ENCODE data around the gene ALDH1L2. TPM values are rescaled to one million over a fixed set of nuclear protein-coding genes. Genes with fewer than 3 reads are reported as not detected.

The ALDH1L2 gene
- total RNA-seq, 6 donors from 2014 or later = 1.2 to 11.6 (median 2.9) TPM

GRCh38 chr12:105040476-105040875, 43.8 kb downstream of the ALDH1L2 start:
- Histone ChIP-seq H3K27ac (no peak overlapping the region), H3K4me3 (no peak overlapping the region), H3K36me3 (no peaks in the 10 kb centered on the region), H3K4me1 (no peaks in the 10 kb centered on the region), H3K27me3 (no peaks in the 10 kb centered on the region), H3K9me3 (no peaks in the 10 kb centered on the region)
- TF ChIP-seq CTCF (IDR thresholded peaks at IDR 0.05) (no peak), POLR2A (IDR thresholded peaks at IDR 0.05) (no peak), EP300 (IDR thresholded peaks at IDR 0.05) (no peak), POLR2AphosphoS5 (IDR thresholded peaks at IDR 0.05) (no peak)
- ATAC-seq (ENCODE audit: low FRiP score in 2 of 2) = no peak
- DNase-seq = no peak
- WGBS, 2 donors = 52 to 60% methylated on average over 2 of the region's 2 CpGs

- no peak overlapping the region for H3K27ac ChIP-seq
- H3K4me1 ChIP-seq = no peaks in the 10 kb centered on the region
- ATAC-seq (ENCODE audit: low FRiP score in 2 of 2) (no peak), DNase-seq (no peak)
- no peaks in the 10 kb centered on the region for H3K9me3 ChIP-seq
- 66 to 70% methylated on average over 3 of the region's 3 CpGs for WGBS, 2 donors
- H3K36me3 ChIP-seq = no peaks in the 10 kb centered on the region
- H3K27me3 ChIP-seq = no peaks in the 10 kb centered on the region
- no peak for TF ChIP-seq CTCF (IDR thresholded peaks at IDR 0.05)
- no peak for TF ChIP-seq POLR2AphosphoS5 (IDR thresholded peaks at IDR 0.05)
- TF ChIP-seq EP300 (IDR thresholded peaks at IDR 0.05) = no peak
- TF ChIP-seq POLR2A (IDR thresholded peaks at IDR 0.05) = no peak
- H3K4me3 ChIP-seq = no peak overlapping the region
Measured at GRCh38 chr12:105036937-105037649, 47.2 kb downstream of the ALDH1L2 start.

- Histone ChIP-seq H3K4me1 (no peaks in the 10 kb centered on the region), H3K27ac (no peak overlapping the region), H3K27me3 (no peaks in the 10 kb centered on the region), H3K4me3 (no peak overlapping the region), H3K36me3 (peaks cover 0 to 3% (median 0%) of the 10 kb centered on the region in 4 donors), H3K9me3 (no peaks in the 10 kb centered on the region)
- DNase-seq = no peak
- WGBS, 2 donors = 77 to 84% methylated on average over 2 of the region's 2 CpGs
- TF ChIP-seq POLR2AphosphoS5 (IDR thresholded peaks at IDR 0.05) (no peak), EP300 (IDR thresholded peaks at IDR 0.05) (no peak), CTCF (IDR thresholded peaks at IDR 0.05) (no peak), POLR2A (IDR thresholded peaks at IDR 0.05) (no peak)
- no peak for ATAC-seq (ENCODE audit: low FRiP score in 2 of 2)
Measured at GRCh38 chr12:105033851-105034250, 50.4 kb downstream of the ALDH1L2 start.

GRCh38 chr12:105032703-105033357, 51.4 kb downstream of the ALDH1L2 start:
- H3K36me3 ChIP-seq = peaks cover 0 to 3% (median 0%) of the 10 kb centered on the region in 4 donors
- TF ChIP-seq EP300 (IDR thresholded peaks at IDR 0.05) (no peak), POLR2AphosphoS5 (IDR thresholded peaks at IDR 0.05) (no peak), CTCF (IDR thresholded peaks at IDR 0.05) (no peak), POLR2A (IDR thresholded peaks at IDR 0.05) (no peak)
- no peak overlapping the region for H3K27ac ChIP-seq
- DNase-seq (no peak), ATAC-seq (ENCODE audit: low FRiP score in 2 of 2) (no peak)
- 88 to 95% methylated on average over 4 of the region's 4 CpGs for WGBS, 2 donors
- H3K4me1 ChIP-seq = no peaks in the 10 kb centered on the region
- no peaks in the 10 kb centered on the region for H3K27me3 ChIP-seq
- H3K4me3 ChIP-seq = no peak overlapping the region
- no peaks in the 10 kb centered on the region for H3K9me3 ChIP-seq

Data from upper lobe of left lung (tissue), 6 donors.